ENCODE data around the gene FBLN5.

Gene FBLN5

GRCh38 chr14:91945751-91946621 is 1.5 kb downstream of the FBLN5 start:
- DNase-seq (ENCODE audit: low read depth in 2 of 2): no peak

- DNase-seq (ENCODE audit: low read depth in 2 of 2): no peak
Measured at GRCh38 chr14:91942946-91943345, 4.5 kb downstream of the FBLN5 start.

DNA sequence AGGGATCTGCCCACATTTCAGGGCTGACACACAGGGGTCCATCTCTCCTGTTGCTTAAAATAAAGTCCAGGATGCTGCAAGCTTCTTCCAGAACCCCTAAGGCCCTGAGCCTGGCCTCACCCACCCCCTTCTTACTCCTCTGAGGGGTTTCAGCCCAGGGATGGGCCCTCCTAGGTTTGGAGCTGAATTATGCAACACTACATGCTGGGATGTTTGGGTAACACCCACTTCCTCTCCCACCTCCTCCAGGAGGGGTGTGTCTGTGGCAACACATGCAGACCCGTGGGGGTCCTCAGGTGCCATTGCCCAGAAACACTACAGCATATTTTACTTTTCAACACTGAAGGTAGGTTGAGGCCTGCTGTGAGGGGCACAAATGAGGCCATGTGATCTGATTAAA is 5.4 kb downstream of the FBLN5 start:
- DNase-seq (ENCODE audit: low read depth in 2 of 2): no peak

- DNase-seq (ENCODE audit: low read depth in 2 of 2): no peak
Measured at GRCh38 chr14:91940209-91940608, 7.3 kb downstream of the FBLN5 start.

DNA sequence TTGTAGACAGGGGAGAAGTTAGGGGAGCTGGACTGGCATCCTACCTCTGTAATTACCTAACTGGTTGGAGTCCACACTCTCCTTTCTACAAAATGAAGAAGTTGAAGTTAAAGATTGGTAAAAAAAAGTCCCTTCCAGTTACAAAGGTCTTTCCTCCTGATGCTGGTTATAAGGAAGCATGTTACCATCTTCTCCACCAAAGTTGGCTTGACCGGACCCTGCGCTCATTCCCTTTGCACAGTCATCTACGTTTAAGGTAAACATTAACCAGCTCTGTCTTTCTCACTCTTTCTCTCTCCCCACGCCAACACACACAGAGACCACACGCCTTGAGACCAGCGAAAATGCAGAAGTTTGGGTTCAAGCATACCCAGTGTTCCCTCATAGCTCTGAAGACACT is 11.9 kb downstream of the FBLN5 start:
- no peak for DNase-seq (ENCODE audit: low read depth in 2 of 2)

- no peak for DNase-seq (ENCODE audit: low read depth in 2 of 2)
Measured at GRCh38 chr14:91934554-91935285, 12.8 kb downstream of the FBLN5 start.

GRCh38 chr14:91931478-91932088 is 15.9 kb downstream of the FBLN5 start:
- no peak for DNase-seq (ENCODE audit: low read depth in 2 of 2)

- DNase-seq (ENCODE audit: low read depth in 2 of 2): no peak
Measured at GRCh38 chr14:91929700-91930099, 17.8 kb downstream of the FBLN5 start.

GRCh38 chr14:91927800-91928199 is 19.7 kb downstream of the FBLN5 start:
- DNase-seq (ENCODE audit: low read depth in 2 of 2): no peak

DNA sequence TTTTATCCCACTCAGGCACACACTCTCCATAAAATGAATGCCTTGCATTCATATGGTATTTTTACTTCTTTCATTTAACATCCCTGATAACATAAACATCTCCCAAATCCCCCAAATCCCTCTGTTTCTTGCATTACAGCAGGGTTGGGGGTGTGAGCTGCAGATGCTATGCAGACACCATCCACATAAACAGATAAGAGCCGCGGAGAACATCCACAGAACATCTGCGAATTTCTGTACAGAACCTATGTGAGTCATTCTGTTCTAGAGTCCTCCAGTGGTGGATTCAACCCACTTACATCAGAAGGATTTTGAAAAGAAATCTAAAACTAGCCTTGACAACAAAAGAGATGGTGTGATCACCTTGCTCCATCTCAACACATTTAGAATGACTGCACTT is 20.3 kb downstream of the FBLN5 start:
- DNase-seq (ENCODE audit: low read depth in 2 of 2): no peak

GRCh38 chr14:91926131-91926890 is 21.2 kb downstream of the FBLN5 start:
- no peak for DNase-seq (ENCODE audit: low read depth in 2 of 2)

DNA sequence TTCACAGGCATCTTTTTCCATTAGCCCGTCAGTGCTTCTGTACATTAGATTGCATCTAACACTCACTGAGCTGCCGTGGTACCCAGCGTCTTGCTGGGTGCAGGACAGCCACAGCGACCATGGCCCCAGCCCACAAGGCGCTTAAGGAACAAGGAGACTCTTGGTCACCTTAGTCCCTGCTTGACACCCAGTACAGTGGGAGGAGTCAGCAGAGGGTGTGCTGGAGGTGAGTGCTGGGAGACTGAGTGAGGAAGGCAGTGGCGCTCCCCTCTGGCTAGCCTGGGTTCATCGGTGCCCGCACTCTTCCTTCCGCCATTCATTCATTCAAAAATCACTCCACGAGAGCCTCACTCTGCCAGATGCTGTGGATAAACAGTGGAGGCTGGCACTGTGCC is 21.8 kb downstream of the FBLN5 start:
- DNase-seq (ENCODE audit: low read depth in 2 of 2): no peak

- no peak for DNase-seq (ENCODE audit: low read depth in 2 of 2)
Measured at GRCh38 chr14:91925001-91925726, 22.3 kb downstream of the FBLN5 start.

DNA sequence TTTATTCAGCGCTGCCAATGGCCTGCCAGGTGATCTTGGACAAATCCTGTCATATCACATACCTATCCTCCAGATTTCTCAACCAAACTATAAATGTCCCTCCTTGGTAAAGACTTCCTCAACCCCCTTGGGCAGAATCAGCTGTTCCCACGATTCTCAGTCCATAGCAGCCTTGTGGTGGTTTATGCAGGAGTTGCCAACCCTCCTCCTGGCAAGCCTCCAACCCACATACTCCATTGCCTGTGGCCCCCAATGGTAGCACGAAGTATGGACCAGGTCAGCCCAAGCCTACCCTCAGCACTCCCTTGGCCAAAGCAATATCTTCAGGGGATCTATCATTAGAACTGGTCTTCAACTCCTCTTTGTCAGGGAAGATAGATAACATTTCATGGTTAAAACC is 27.0 kb downstream of the FBLN5 start:
- no peak for DNase-seq (ENCODE audit: low read depth in 2 of 2)

DNA sequence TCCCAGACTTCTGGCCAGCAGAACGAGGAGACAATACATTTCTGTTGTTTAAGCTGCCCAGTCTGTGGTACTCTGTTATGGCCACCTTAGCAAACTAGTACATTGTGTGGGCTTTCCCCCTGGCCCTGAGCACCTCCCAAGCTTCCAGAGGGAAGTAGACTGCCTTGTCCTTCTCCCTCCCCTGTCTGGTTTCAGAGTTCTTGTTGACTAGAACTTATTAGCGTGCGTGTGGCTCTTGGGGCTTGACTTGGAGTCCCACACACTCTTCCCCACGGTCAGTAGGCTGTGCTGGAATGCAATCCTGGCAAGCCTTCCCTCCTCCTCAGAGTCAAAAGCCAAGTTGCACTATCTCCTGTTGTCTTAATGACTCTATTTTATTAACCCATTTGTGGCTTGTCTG is 27.7 kb downstream of the FBLN5 start:
- no peak for DNase-seq (ENCODE audit: low read depth in 2 of 2)

DNA sequence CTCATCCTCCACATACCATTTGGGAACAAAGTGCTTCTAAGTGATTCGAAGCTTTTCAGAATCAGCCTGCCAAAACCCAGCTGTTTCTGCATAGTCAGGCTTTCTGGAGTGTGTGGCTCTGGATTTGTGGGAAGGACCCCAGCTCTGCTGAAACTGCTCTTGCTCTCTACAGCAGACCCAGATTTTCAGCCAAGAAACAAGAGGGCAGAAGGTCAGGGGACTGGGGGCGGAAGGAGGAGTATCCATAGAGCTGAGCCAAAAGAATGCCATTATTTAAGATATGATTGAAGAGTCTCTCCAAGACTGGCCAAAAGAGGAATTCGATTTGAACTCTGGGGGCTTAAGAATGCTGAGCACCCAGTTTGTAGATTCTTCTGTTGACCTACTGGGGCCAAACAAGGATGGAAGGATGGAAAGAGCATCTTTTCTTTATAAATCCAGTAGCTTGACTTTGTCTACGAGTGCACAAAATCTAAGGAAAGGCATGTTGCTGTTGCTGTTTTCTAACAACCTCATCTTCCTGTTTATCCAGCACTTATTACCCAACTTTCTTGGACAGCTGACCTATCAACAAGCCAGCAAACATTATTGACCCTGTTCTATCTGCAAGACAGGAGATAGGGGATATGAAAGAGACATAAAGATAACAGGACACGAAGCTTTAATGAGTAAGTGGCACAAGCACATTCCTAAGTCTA is 29.2 kb downstream of the FBLN5 start:
- no peak for DNase-seq (ENCODE audit: low read depth in 2 of 2)

GRCh38 chr14:91912035-91912434 is 35.5 kb downstream of the FBLN5 start:
- no peak for DNase-seq (ENCODE audit: low read depth in 2 of 2)

- peak; percentile 5 for DNase-seq (ENCODE audit: low read depth in 2 of 2)
Measured at GRCh38 chr14:91911474-91912032, 35.9 kb downstream of the FBLN5 start.

DNA sequence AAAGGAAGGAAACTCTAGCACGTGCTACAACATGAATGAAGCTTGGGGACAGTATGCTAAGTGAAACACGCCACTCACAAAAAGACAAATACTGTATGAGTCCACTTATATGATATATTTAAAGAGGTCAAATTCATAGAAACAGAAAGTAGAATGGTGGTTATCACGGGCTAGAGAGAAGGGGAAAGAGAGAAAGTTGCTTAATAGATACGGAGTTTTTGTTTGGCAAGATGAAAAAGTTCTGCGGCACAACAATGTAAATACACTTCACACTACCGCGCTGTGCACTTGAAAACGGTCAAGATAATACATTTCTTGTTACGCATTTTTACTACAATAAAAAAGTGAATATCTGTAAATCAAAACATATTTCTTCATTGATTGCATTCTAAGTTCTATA is 37.3 kb downstream of the FBLN5 start:
- DNase-seq (ENCODE audit: low read depth in 2 of 2): no peak

GRCh38 chr14:91906374-91906773 is 41.1 kb downstream of the FBLN5 start:
- no peak for DNase-seq (ENCODE audit: low read depth in 2 of 2)
